DMS153 (cell line): ENCODE measurements around the gene COG5.
"Not testable (repeated sequence)": the region's sequence is repeated elsewhere in the genome, so short reads cannot be mapped to it uniquely, and the experiment has no call there.

ENCODE experiments used
- DNase-seq: peaks from one replicate; lab custom pipeline; 2025; lab: John Stamatoyannopoulos, UW

The COG5 gene

GRCh38 chr7:107269790-107270189, 293.9 kb downstream of the COG5 start:
- DNase-seq, result no peak

GRCh38 chr7:107268594-107268993, 295.1 kb downstream of the COG5 start:
- no peak for DNase-seq

- no peak for DNase-seq
Observed at GRCh38 chr7:107267138-107267537, 296.6 kb downstream of the COG5 start.

- DNase-seq, result no peak
Observed at GRCh38 chr7:107264723-107265122, 299.0 kb downstream of the COG5 start.

- no peak for DNase-seq
Observed at GRCh38 chr7:107262857-107263256, 300.9 kb downstream of the COG5 start.

- DNase-seq, result no peak
Observed at GRCh38 chr7:107258737-107259136, 305.0 kb downstream of the COG5 start.

GRCh38 chr7:107255602-107256001, 308.1 kb downstream of the COG5 start:
- DNase-seq, result no peak

- DNase-seq, result no peak
Observed at GRCh38 chr7:107254398-107254985, 309.2 kb downstream of the COG5 start.

- no peak for DNase-seq
Observed at GRCh38 chr7:107253599-107253998, 310.1 kb downstream of the COG5 start.

GRCh38 chr7:107251963-107252362, 311.8 kb downstream of the COG5 start:
- no peak for DNase-seq

- no peak for DNase-seq
Observed at GRCh38 chr7:107248551-107249316, 315.0 kb downstream of the COG5 start.

- not testable (repeated sequence) for DNase-seq
Observed at GRCh38 chr7:107246836-107247235, 316.9 kb downstream of the COG5 start.

GRCh38 chr7:107244613-107245012, 319.1 kb downstream of the COG5 start:
- DNase-seq, result no peak

- DNase-seq, result no peak
Observed at GRCh38 chr7:107242267-107242666, 321.5 kb downstream of the COG5 start.

GRCh38 chr7:107237451-107237850, 326.3 kb downstream of the COG5 start:
- DNase-seq, result no peak

- no peak for DNase-seq
Observed at GRCh38 chr7:107236862-107237261, 326.9 kb downstream of the COG5 start.

- no peak for DNase-seq
Observed at GRCh38 chr7:107234436-107234835, 329.3 kb downstream of the COG5 start.

GRCh38 chr7:107233981-107234380, 329.7 kb downstream of the COG5 start:
- no peak for DNase-seq

GRCh38 chr7:107233174-107233573, 330.5 kb downstream of the COG5 start:
- no peak for DNase-seq

GRCh38 chr7:107232568-107233090, 331.1 kb downstream of the COG5 start:
- no peak for DNase-seq

- no peak for DNase-seq
Observed at GRCh38 chr7:107230334-107230733, 333.4 kb downstream of the COG5 start.

- no peak for DNase-seq
Observed at GRCh38 chr7:107228291-107228690, 335.4 kb downstream of the COG5 start.

GRCh38 chr7:107224374-107225223, 339.1 kb downstream of the COG5 start:
- DNase-seq, result no peak
